Measurements from ENCODE around the gene ST8SIA6. TPM values are rescaled to one million over a fixed set of nuclear protein-coding genes. Genes with fewer than 3 reads are reported as not detected.

The ST8SIA6 gene
- total RNA-seq, 1 donor from 2014 or later: 5.1 TPM

DNA sequence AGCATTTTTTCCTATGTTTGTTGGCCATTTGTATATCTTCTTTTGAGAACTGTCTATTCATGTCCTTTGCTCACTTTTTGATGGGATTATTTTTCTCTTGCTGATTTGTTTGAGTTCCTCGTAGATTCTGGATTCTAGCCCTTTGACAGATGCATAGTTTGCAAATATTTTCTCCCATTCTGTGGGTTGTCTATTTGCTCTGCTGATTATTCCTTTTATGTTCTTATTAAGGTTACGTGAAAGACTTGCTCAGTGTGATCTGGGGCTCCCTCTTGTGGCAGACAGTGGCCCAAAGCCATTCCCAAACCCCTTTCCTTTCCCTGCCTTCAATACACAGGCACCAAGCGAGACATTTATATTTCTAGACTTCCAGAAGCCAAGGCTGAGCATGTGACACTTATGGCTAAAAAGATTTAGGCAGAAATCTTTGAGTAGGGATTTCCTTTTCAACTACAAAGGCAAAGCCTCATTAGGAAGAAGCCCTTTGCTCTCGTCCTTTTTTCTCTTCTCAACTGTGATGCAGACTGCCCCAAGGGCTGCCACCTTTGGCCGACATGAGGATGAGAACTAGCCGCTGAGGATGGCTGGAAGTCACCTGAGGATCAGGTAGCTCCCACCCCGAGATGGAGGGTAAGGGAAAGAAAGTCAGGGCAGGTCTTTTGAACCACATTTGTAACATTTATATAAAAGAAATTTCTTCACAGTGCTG is 23.6 kb downstream of the ST8SIA6 start:
- no peak overlapping the region for H2AFZ ChIP-seq (replicated peaks)
- TF ChIP-seq EZH2phosphoT487 (IDR thresholded peaks at IDR 0.05): no peak
- TF ChIP-seq, protein P1, sequence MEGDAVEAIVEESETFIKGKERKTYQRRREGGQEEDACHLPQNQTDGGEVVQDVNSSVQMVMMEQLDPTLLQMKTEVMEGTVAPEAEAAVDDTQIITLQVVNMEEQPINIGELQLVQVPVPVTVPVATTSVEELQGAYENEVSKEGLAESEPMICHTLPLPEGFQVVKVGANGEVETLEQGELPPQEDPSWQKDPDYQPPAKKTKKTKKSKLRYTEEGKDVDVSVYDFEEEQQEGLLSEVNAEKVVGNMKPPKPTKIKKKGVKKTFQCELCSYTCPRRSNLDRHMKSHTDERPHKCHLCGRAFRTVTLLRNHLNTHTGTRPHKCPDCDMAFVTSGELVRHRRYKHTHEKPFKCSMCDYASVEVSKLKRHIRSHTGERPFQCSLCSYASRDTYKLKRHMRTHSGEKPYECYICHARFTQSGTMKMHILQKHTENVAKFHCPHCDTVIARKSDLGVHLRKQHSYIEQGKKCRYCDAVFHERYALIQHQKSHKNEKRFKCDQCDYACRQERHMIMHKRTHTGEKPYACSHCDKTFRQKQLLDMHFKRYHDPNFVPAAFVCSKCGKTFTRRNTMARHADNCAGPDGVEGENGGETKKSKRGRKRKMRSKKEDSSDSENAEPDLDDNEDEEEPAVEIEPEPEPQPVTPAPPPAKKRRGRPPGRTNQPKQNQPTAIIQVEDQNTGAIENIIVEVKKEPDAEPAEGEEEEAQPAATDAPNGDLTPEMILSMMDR (IDR thresholded peaks at IDR 0.05): peak; percentile 97
- no peak for TF ChIP-seq EZH2 (IDR thresholded peaks at IDR 0.05)
- no peak overlapping the region for H3K9ac ChIP-seq
- H3K27me3 Mint-ChIP-seq (ENCODE audit: insufficient read depth, low read depth): no peaks in the 10 kb centered on the region
- no peak overlapping the region for H3K27ac Mint-ChIP-seq
- peaks cover 3% of the 10 kb centered on the region for H3F3A ChIP-seq (ENCODE audit: low read depth)
- no peaks in the 10 kb centered on the region for H3K36me3 Mint-ChIP-seq
- H3K27ac ChIP-seq: no peak overlapping the region
- H3K9me3 ChIP-seq (ENCODE audit: low read depth): no peaks in the 10 kb centered on the region
- DNase-seq (ENCODE audit: low spot score): peak; percentile 70
- H3K36me3 ChIP-seq: no peaks in the 10 kb centered on the region
- H3K4me2 ChIP-seq: no peak overlapping the region
- H3K9me3 Mint-ChIP-seq: no peaks in the 10 kb centered on the region
- no peak overlapping the region for H3K4me3 ChIP-seq
- H3K4me3 Mint-ChIP-seq: no peak overlapping the region
- H4K20me1 ChIP-seq (ENCODE audit: low read depth): no peaks in the 10 kb centered on the region
- no peaks in the 10 kb centered on the region for H3K79me2 ChIP-seq (ENCODE audit: low read depth)
- peaks cover 19% of the 10 kb centered on the region for H3K4me1 ChIP-seq
- peaks cover 25% of the 10 kb centered on the region for H3K4me1 Mint-ChIP-seq
- no peaks in the 10 kb centered on the region for H3K27me3 ChIP-seq

DNA sequence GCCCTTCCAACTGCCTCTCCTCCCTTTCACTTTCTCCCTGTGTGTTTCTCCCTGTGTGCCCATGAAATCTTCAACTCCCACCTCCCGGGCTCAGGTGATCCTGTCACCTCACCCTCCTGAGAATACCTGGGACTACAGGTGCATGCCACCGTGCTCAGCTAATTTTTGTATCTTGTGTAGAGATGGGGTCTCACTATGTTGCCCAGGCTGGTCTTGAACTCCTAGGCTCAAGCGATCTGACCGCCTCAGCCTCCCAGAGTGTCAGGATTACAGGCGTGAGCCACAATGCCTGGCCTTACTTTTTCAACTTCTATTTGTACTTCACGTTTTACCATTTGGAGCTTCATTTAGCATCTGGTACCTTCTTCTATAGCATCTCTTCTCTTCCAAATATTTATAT is 24.9 kb downstream of the ST8SIA6 start:
- peak overlapping the region; percentile 35 for H3K27ac Mint-ChIP-seq

DNA sequence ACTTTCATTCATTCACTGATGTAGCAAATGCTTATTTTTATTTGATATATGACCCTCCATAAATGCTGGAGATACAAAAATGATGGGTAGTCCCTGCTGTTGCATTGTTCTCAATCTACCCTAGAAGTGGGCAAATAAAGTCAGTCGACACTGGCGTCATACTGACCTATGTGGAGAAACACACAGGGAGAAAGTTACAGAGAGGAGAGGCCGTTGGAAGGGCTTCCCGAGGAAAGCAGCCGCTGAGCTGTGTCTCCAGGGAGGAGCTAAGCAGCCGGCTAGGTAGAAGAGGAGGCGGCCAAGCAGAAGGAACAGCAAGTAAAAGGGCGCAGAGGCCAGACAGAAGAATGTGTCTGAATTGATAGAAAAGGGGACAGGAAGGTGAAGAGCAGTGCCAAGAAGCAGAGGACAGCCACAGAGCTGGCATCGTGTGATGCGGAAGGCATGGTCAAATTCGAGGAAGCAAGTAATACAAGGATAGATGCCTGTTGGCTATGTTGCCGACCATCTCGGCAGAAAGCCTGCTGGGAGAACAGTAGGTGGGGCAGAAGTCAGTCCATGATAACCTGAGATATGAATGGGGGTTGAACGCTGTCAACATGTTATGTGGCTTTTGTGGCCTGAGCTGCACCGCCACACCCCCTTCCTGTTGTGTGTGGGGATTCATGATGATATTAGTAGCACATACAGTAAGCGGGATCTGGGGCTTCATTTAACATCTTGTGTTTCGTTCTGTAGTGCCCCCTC is 25.9 kb downstream of the ST8SIA6 start:
- H3K36me3 ChIP-seq: no peaks in the 10 kb centered on the region
- DNase-seq (ENCODE audit: low spot score): peak; percentile 42
- no peaks in the 10 kb centered on the region for H3K9me3 ChIP-seq (ENCODE audit: low read depth)
- no peak overlapping the region for H3K27ac ChIP-seq
- no peak overlapping the region for H2AFZ ChIP-seq (replicated peaks)
- no peak overlapping the region for H3K4me3 ChIP-seq
- no peaks in the 10 kb centered on the region for H3K36me3 Mint-ChIP-seq
- H3K4me2 ChIP-seq: peak overlapping the region; percentile 44
- H4K20me1 ChIP-seq (ENCODE audit: low read depth): no peaks in the 10 kb centered on the region
- H3K4me1 ChIP-seq: peaks cover 26% of the 10 kb centered on the region
- peaks cover 3% of the 10 kb centered on the region for H3F3A ChIP-seq (ENCODE audit: low read depth)
- H3K27ac Mint-ChIP-seq: peak overlapping the region; percentile 2
- no peak for TF ChIP-seq EZH2 (IDR thresholded peaks at IDR 0.05)
- TF ChIP-seq, protein P1 (IDR thresholded peaks at IDR 0.05): no peak
- no peak for TF ChIP-seq EZH2phosphoT487 (IDR thresholded peaks at IDR 0.05)
- no peaks in the 10 kb centered on the region for H3K9me3 Mint-ChIP-seq
- no peaks in the 10 kb centered on the region for H3K27me3 ChIP-seq
- H3K4me3 Mint-ChIP-seq: no peak overlapping the region
- H3K9ac ChIP-seq: no peak overlapping the region
- peaks cover 3% of the 10 kb centered on the region for H3K27me3 Mint-ChIP-seq (ENCODE audit: insufficient read depth, low read depth)
- H3K4me1 Mint-ChIP-seq: peaks cover 29% of the 10 kb centered on the region
- H3K79me2 ChIP-seq (ENCODE audit: low read depth): no peaks in the 10 kb centered on the region

More for the DNA sequence above, 24.9 kb downstream of the ST8SIA6 start:
- Histone ChIP-seq H3K4me1 (peaks cover 19% of the 10 kb centered on the region), H2AFZ (replicated peaks) (no peak overlapping the region), H4K20me1 (ENCODE audit: low read depth) (no peaks in the 10 kb centered on the region), H3K27ac (no peak overlapping the region), H3K79me2 (ENCODE audit: low read depth) (no peaks in the 10 kb centered on the region), H3K27me3 (no peaks in the 10 kb centered on the region), H3K4me2 (no peak overlapping the region), H3K36me3 (no peaks in the 10 kb centered on the region), H3K9ac (no peak overlapping the region), H3K4me3 (no peak overlapping the region), H3K9me3 (ENCODE audit: low read depth) (no peaks in the 10 kb centered on the region), H3F3A (ENCODE audit: low read depth) (peaks cover 3% of the 10 kb centered on the region)
- Mint-ChIP-seq H3K4me1 (peaks cover 25% of the 10 kb centered on the region), H3K4me3 (no peak overlapping the region), H3K9me3 (no peaks in the 10 kb centered on the region), H3K27me3 (ENCODE audit: insufficient read depth, low read depth) (no peaks in the 10 kb centered on the region), H3K36me3 (no peaks in the 10 kb centered on the region)
- TF ChIP-seq EZH2phosphoT487 (IDR thresholded peaks at IDR 0.05) (no peak), EZH2 (IDR thresholded peaks at IDR 0.05) (no peak)
- TF ChIP-seq, protein P1 (IDR thresholded peaks at IDR 0.05): no peak
- no peak for DNase-seq (ENCODE audit: low spot score)
